GM21526 (cell line): ENCODE measurements around the gene PCBP2.
"Not testable (repeated sequence)": the region's sequence is repeated elsewhere in the genome, so short reads cannot be mapped to it uniquely, and the experiment has no call there.

Experiments
- ATAC-seq: cut with Tn5 transposase; IDR thresholded peaks from one replicate; pipeline ENCODE4 v1.9.1; 2021; ENCODE audit warnings: moderate library complexity; ENCODE audit not compliant: unreplicated experiment, low FRiP score

Gene PCBP2

GRCh38 chr12:53467880-53468279 lies 16.0 kb downstream of the PCBP2 start:
- ATAC-seq: no peak

DNA sequence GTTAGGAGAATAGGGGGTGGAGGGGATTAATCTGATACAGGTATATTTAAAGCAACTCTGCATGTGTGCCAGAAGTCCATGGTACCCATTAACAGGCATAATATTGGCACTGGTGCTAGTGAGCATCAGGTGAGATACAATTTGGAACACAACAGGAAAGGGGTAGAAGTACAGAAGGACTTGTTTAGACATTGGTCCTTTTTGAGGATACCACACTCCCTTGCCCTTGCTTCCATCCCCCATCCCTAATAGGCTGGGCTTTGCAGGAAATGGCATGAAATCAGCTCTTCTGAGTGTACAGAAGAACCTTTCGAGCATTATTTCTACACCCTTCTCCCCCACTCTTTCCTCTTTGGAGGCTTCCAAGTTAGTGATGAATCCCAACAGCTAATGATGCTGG lies 16.4 kb downstream of the PCBP2 start:
- no peak for ATAC-seq

DNA sequence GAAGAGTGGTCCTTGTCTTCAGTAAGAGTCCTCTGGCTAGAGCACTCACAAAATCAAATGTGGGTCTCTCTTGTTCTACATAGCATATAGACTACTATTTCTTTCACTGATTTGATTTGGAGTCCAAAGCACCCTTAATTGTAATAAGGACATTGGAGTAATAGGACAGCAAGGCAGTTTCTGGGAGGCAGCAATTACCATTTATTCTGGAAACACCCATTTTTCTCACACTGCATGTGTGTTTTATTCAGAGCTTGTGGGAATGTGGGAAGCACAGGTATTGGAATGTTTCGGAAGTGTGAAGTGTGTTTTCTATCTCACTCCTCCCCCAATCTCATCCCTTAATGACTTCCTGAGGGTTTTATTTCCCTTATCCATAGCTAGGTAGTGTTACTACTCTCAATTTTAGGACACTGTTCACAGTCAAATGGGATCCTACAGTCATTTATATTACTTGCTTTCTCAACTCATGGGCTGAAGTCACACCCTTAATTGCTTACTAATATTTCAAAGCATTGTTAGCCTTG lies 20.2 kb downstream of the PCBP2 start:
- ATAC-seq: no peak

GRCh38 chr12:53474077-53474476 lies 22.2 kb downstream of the PCBP2 start:
- no peak for ATAC-seq

DNA sequence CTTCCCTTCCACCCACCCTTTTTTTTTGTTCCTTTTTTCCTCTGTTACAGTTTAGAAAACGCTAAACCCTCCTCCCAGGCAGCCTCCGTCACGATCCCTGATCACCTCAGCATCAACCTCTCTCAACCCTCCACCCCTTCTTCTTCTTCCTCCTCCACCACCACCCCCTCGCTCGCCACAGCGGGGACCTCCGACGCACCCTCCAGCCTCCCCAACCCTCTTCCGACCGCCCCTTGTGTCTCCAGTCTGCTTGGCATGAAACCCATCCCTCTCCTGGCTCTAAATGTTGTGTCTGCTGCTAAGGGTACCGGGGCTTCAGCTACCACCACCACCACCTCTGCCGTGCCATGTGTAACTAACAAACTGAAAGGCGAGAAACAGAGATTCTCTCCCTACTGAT lies 22.9 kb downstream of the PCBP2 start:
- no peak for ATAC-seq

GRCh38 chr12:53476769-53477209 lies 24.9 kb downstream of the PCBP2 start:
- no peak for ATAC-seq

- ATAC-seq: no peak
Measured at GRCh38 chr12:53478865-53479264, 27.0 kb downstream of the PCBP2 start.

GRCh38 chr12:53479331-53479730 lies 27.4 kb downstream of the PCBP2 start:
- no peak for ATAC-seq

- no peak for ATAC-seq
Measured at GRCh38 chr12:53480491-53481442, 28.9 kb downstream of the PCBP2 start.

- ATAC-seq: not testable (repeated sequence)
Measured at GRCh38 chr12:53481458-53481857, 29.6 kb downstream of the PCBP2 start.

GRCh38 chr12:53481939-53482586 lies 30.2 kb downstream of the PCBP2 start:
- ATAC-seq: no peak

DNA sequence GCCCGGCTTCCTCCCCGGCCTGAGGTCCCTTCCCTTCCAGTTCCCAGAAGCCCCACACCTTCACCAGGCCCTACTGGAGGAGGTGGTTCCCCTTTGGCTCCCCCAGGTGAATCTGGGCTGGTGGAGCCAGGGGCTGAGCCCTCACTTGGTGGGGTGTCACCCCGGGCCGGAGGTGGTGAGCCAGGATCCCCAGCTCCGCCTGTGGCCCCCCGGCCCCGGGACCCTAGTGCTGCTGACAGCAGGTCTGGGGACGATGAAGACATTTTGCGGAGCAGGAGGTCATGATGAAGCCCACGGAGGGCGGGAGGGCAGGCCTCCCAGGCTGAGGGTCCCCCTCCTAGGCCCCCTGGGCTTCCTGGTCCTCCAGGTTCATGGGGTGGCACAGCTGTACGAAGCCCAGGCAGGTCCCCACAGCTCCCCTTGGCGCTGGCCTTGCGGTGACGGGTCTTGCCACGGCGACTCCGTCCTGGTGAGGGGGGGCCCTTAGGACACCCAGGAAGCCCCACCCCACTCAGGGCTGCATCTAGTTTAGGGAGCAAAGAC lies 30.8 kb downstream of the PCBP2 start:
- no peak for ATAC-seq

GRCh38 chr12:53483225-53483978 lies 31.5 kb downstream of the PCBP2 start:
- ATAC-seq: no peak

DNA sequence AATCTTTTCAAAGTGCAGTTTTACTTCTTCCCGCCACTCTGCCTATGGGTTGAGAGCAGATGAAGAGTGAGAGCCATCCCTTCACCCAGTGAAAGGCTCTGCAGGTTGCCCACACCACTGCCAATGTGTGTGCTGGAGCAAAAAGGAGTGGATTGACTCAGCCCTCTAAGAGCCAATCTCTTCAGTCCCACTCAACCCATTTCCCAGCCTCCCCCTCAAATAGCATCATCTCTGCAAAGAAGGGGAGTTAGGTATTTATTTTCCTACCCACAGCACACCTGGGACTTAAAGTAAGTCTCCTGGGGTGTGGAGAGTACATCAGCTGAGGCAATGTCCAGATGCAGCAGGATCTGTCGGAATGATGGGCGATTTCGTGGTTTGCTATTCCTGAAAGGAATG lies 32.1 kb downstream of the PCBP2 start:
- no peak for ATAC-seq

- no peak for ATAC-seq
Measured at GRCh38 chr12:53484686-53485575, 33.0 kb downstream of the PCBP2 start.

GRCh38 chr12:53485955-53486735 lies 34.2 kb downstream of the PCBP2 start:
- ATAC-seq: no peak

- ATAC-seq: no peak
Measured at GRCh38 chr12:53486736-53487487, 35.0 kb downstream of the PCBP2 start.

GRCh38 chr12:53489242-53489864 lies 37.5 kb downstream of the PCBP2 start:
- ATAC-seq: no peak
